HG03108 (cell line): Measurements from ENCODE around the gene CARTPT.

ENCODE experiments used
- ATAC-seq: cut with Tn5 transposase; IDR thresholded peaks from one replicate; pipeline ENCODE4 v1.9.1; 2021; ENCODE audit warnings: moderate library complexity; ENCODE audit not compliant: unreplicated experiment

The CARTPT gene

DNA sequence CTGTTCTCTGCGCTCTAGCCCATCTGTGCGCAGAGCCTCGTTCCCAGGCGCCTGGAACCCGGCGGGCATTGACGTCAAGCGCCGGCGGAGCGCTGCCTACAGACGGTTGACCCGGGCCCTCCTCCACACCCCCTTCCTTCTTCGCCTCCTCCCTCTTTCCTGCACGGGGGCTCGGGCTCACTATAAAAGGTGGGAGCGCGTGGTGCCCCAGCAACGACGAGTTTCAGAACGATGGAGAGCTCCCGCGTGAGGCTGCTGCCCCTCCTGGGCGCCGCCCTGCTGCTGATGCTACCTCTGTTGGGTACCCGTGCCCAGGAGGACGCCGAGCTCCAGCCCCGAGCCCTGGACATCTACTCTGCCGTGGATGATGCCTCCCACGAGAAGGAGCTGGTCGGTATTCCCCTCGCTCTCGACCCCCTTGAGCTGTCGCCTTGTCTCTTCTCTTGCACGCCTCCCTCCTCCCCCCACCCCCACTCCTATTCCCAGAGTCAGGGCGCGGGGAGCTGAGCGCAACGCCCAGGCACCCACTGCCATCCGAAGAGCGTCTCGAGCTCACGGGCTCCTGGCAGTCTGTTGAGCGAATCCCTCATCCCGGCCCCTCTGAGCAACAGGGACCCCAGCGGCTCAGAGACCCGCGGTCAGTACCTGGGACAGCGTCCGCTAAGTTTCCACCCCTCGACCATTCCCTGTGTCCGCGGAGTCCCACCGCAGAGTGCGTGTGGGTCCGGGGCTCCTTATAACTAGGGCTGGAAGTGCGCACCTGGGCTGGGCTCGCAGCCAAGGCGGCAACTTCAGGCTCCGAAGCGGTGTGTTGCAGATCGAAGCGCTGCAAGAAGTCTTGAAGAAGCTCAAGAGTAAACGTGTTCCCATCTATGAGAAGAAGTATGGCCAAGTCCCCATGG lies at the start of gene CARTPT:
TSS of gene CARTPT (plus strand) at position 213 of the 902 bp plus-strand sequence. CDS start at position 232, 19 bp downstream.
- ATAC-seq: no peak

DNA sequence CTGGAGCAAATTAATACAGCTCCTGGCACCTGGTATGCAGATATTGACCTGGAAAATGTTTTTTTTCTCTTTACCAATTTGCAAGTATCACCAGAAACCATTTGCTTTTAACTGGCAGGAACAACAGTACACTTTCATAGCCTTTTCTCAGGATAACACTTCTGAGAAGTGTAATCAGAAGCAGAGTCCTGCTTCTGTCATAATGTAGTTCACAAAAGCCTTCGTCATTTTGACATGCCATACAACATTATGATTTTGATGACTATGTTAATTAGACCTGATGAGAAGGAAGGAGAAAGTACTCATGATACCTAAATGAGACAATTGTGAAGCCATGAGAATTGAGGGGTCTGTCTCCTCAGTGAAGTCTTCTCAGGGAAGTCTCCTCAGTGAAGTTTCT lies 41.1 kb upstream of the CARTPT start:
- ATAC-seq: no peak

DNA sequence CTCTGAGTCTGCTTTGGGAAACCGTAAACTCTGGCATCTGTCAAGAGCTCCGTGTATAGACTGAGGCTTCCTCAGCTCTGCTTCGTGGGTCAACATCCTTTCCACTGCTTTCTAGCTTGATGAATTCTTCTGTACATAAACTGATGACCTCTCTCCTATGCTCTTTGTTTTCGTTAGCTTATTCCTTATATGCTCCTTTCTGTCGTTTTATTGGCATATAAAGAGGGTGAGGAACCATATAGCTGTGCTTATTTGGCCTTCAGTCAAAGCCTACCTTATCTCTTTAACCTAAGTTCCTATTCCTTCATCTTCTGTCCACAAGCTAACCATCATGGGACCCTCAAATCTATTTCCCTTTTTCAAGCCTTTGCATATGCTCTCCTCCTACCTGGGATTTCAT lies 39.4 kb upstream of the CARTPT start:
- no peak for ATAC-seq

DNA sequence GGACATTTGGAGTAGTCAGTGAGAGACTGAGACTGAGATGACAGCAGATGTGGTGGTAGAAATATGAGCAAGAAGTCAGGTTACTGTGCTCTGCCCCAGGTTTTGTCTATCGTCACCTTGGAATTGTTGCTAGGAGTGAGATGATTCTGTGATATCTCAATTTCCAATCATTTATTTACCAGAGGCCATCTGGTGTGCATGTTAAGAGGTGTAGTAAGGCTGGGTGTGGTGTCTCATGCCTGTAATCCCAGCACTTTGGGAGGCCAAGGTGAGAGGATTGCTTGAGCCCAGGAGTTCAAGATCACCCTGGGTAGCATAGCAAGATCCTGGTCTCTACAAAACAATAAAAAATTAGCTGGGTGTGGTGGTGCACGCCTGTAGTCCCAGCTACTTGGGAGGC lies 38.6 kb upstream of the CARTPT start:
- ATAC-seq: no peak

DNA sequence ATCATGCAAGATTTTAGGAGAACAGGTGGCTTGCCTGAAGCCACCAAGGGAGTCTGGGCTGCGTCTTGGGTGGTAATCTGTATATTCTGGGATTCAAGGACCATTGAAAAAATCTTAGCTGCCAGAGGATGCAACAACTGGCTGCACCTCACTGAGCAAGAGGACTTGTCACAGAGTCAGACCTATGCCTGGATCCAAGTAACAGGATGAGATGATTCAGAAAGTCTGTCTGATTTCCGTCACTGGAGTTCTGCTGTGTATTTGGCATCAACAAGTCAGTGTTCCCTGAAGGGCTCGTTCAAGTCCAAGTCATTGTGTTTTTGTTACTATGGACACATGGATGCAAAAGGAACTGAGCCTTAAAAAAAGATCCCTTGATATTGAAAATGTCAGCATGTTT lies 37.8 kb upstream of the CARTPT start:
- ATAC-seq: no peak

DNA sequence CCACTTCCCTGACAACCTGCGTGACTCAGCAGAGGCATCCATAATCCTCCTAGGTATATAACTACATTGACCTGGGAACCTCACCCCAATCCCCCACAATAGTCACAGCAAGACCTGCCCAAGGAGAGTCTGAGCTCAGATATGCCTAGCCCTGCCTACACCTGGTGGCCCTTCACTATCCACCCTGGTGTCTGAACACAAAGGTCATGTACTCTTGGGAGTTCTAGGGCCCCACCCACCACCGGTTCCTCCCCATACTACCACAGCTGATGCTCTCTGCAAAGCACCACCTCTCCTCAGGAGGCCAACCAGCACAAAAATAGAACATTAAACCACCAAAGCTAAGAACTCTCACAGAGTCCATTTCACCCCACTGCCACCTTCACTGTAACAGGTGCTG lies 34.8 kb upstream of the CARTPT start:
- no peak for ATAC-seq

DNA sequence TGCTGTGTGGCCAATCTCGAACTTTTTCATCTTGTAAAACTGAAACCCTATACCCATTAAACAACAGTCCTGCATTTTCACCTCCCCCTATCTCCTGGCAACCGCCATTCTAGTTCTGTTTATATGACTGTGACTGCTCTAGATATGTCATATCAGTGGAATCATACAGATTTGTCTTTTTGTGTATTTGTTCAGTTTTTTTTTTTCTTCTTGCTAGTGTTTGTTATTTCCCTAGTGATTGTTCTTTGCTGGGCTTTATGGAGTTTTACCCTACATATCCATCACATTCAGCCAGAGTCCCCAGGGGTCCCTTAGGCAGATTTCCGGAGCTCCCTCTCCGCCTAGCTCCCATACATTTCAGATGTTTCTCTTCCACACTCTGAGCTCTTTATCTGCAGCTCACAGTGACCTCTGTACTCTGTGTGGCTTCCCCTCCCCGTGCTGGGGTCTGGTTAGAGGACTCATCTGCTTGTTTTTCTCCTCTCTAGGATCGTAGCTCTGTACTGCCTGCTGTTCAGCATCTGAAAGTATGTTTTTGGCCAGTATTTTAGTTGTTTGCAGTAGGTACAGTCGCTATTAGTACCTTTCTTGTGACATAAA lies 25.1 kb upstream of the CARTPT start:
- no peak for ATAC-seq

DNA sequence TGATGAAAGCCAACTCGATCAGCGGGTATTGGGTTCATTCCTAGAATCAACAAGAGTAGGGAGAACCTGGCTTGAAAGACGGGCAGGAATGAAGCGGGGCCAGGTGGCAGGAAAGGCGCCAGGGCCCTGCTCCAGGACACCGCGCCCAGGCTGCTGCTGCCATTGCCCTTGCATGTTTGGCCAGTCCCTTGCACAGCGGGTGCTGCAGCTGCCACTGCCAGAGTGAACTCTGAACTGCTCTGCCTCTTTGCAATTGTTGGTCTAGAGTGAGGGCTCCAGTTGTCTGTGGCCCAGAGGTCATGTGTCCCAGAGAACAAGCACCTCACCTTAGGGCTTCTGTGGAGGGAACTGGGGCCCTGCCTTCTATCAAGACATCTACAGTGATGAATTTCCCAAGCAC lies 24.0 kb upstream of the CARTPT start:
- ATAC-seq: no peak

DNA sequence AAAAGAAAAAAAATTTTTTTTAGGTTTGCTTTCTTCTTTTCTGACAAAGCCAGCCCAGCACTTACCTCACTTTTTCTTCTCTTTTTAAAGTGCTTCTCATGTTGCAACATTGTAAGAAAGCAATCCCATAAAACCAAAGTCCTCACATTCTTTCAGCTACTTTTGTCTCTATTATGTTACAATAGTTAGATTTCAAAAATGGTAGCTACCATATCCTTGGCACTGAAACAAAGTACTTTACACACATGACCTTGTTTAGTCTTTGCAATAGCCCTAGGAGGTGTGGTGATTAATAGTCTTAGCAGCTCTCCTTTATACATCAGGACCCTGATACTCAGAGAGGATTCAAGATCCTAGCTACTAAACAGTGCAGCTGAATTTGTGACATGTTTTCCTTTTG lies 23.5 kb upstream of the CARTPT start:
- no peak for ATAC-seq

DNA sequence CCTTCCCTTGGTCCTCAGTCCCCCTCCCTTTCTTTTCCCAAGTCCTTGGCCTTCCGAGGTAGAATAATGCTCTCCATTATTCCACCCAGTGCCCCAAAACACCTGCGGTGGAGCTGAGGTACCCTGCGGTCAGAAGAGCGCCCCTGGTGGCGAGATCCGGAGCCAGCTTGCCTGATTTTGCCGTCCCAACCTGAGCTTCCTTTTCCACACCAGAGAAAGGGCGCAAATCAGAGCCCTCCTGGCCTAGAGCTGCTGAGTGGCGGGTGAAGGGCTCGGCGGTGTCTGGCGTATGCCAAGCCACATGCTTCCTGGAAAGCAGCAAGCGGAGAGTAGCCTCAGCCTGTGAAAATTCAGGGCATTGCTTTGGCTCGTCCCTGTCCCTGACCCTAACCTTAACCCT lies 21.1 kb upstream of the CARTPT start:
- no peak for ATAC-seq

DNA sequence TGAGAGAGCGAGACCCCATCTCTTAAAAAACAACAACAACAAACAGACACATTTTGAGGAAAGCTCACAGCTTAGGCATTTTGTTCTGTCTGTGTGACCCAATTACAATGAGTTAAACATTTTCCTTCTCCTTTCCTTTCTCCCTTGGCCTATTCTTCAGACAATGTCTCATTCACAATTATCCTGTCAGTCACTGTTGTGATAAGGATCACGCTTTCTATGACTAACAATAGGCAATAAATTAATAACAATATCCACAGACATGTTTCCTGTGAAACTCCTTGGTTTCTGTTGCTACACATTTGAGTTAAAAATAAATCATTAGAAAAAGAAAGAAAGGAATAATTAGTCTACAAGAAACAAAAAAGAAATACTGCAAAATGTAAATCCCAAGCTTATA lies 19.8 kb upstream of the CARTPT start:
- ATAC-seq: no peak

DNA sequence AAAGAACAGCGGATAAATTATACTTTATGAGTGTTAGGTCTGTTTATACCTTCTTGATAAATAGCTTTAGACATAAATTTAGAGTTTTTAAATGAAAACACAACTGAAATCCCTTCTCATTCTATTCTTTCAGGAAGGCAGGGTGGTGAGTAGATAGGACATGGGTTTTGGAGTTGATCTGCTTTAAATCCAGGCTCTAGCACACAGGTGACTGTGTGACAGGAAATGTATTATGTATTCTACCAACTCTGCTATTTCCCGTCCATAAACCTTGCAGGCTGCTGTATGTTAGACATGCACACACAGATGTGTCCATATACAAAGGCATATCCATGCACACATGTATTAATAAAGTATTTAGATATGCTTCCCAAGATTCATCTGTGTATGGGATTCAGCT lies 19.3 kb upstream of the CARTPT start:
- no peak for ATAC-seq

DNA sequence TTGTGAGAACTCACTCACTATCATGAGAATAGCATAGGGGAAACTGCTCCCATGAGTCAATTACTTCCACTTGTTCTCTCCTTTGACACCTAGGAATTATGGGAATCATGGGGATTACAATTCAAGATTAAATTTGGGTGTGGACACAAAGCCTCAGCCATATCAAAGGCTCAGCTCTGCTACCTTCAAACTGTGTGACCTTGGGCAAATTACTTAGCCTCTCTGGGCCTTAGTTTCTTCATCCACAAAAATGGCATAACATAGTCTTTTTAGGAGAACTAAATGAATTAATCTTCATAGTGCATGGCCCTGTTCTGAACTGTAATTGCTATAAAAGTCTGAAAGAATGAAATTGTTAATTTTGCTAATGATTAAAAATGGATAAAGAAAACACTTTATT lies 18.3 kb upstream of the CARTPT start:
- ATAC-seq: no peak

DNA sequence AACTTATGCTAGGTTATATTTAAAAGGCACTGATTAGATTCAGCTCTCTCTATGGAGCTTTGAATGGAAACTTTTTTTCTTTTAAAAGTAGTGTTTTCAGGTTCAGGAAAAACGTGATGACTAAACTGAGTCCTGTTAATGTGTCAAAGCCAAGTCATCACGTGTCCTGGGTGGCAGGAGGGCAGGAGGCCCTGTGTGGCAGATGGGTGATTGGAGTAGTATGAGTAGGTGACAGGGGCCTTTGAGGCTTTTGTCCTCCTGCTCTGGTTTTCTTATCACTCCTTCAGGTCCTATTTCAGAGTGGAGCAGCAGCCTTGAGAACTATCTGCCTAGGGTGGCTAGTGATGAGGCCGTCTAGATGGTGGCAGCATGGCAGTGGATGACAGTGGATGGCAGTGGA lies 17.7 kb upstream of the CARTPT start:
- no peak for ATAC-seq

DNA sequence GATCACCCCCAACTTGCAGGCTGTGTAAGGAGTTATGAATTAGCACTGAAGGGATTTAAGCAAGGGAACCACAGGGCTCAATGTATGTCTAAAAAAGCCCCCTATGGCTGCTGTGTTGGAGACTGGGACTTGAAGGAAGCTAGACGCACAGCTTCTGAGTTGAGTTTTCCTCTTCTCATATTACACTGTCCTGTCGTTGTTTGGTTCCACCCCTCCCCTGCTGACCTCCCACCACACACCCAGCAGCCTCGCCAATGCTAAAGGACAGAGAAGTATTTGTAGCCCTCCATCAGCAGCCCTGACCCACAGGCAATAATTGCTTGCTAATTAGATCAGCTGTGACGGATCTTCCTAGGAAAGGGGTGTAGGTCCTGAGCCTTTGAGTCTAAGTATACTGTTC lies 15.1 kb upstream of the CARTPT start:
- no peak for ATAC-seq

DNA sequence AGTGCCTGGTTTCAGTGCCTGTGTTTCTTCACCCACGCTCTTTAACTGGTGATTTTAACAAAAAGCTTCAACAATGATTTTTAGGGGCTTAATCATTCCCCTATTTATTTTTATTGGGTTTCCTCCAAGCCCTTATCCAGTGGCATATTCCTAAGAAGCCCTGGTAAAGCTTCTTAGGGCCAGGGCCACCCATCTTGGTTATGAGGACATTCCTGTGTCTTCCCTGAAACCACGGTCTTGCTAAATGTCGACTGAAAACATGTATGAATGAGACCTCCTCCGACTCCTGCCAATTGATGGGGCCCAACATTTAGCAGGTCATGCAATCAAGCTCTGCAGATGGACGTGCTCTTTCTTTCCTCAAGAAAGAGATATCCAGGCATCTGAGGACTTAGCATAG lies 13.7 kb upstream of the CARTPT start:
- ATAC-seq: no peak

DNA sequence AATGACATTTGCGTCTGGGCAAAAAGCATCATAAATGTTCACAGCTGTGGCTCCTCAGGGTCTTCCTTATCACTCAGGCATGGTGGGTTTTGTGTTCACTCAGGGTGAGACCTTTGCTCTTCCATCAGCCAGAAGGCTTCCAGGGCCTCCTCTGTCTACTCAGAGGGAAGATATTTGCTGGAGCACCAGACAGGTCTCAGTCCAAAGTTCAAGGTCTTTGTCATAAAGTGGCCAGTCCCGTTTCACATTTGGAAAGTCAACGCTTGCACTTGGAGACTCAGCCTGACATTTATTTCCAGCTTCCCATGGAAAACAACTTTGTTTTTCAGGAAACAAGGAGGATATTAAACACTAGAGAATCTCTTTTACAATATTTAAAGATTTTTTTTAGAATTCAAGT lies 12.2 kb upstream of the CARTPT start:
- no peak for ATAC-seq

DNA sequence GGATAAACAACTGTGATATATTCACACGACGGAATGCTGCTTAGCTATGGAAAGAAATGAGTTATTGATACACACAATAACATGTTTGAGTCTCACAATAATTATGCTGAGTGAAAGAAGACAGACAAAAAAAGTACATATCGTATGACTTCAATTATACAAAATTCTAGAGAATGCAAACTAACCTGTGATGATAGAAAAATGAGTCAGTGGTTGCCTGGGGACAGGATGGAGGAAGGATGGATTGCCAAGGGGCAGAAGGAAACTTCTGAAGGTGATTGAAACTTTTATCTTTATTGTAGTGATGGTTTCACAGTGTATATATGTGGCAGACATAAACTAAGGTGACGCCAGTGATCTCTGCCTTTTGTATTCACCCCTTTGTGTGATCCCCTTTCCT lies 7.5 kb upstream of the CARTPT start:
- no peak for ATAC-seq

DNA sequence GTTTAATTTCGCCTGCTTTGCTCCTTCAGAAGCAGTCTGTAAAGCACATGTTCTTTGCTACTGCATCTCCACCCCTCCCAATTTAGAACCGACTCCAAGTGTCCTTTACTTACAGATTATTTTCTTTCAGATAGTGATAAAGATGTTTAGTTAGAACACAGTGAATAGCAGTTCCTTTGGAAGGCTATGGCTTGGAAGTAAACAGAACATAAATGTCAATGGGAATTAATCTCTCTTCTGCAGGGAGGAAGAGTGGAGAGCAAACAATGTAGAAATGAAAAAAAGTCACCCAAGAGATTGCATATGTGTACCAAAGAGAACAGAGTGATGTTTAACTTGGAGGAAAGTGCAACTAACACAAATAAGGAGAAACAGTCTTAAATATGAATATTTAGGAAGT lies 4.2 kb upstream of the CARTPT start:
- no peak for ATAC-seq

DNA sequence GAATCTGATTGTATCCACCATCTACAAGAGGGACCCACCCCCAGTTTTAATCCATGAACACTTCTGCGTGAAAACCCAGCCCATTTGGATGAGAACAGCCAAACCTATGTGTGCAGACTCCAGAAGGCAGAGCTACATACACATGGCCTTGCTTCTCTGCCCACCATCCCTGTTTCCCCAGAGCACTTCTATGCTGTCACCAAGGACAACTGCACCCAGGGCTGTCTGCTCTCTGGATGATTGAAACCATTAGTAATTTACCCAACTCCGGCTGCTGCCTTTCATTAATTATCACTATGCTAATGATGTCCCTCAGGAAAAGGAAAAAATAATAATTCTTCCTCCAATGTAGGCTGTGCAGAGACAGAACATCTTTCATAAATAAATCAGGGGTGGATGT lies 8.9 kb downstream of the CARTPT start:
- ATAC-seq: no peak

DNA sequence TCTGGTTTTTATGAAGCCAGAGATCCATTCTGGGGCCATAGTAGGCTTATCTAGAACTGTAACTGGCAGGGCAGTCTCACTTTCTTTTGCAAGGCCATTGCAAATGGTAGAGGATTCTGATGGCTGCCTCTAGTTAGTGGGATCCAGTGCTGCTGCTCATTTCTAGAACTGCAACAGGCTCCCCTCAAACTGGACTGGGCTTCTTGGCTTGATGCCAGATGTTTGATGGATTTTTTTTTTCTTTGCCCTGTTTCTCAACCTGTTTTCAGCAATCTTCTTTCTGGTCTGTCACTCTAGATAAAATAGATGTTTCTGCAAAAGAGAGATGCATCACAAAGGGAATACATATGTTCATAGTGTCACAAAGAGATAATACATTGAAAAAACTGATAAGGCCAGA lies 11.9 kb downstream of the CARTPT start:
- ATAC-seq: no peak

DNA sequence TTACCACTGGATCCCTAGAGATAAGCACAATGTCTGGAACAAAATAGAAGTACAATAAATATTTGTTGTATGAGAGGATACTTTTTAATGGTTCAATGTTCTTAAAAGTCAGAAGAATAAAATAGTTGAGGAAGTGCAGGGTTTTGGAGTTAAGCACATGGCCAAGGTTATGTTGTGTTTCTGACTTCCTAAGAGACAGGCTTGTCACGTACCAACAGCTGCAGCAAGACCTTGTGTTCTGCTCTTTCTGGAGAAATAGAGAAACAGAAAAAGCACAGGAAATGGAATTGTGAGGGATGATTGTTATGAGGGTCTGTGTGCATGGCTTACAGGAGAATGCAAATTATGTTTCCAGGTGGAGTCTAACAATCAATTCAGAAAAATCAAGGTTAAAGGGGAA lies 12.9 kb downstream of the CARTPT start:
- no peak for ATAC-seq

DNA sequence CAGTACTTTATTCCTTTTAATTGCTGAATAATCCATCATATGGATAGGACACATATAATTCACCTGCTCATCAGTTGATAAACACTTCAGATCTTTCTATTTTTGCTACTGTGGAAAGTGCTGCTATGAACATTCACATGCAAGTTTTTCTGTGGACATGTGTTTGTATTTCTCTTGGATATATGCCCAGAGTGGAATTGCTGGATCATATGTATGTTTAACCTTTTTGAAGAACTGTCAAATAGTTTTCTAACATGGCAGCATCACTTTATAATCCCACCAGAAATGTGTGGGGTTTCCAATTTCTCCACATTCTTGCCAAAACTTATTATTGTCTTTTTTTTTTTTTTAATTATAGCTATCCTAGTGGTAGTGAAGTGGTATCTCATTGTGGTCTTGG lies 15.1 kb downstream of the CARTPT start:
- no peak for ATAC-seq
